ENCODE data around the gene ZNF385C. TPM values are rescaled to one million over a fixed set of nuclear protein-coding genes. Genes with fewer than 3 reads are reported as not detected.

ZNF385C gene
- total RNA-seq, 1 experiment from 2014 or later: 2.8 TPM

DNA sequence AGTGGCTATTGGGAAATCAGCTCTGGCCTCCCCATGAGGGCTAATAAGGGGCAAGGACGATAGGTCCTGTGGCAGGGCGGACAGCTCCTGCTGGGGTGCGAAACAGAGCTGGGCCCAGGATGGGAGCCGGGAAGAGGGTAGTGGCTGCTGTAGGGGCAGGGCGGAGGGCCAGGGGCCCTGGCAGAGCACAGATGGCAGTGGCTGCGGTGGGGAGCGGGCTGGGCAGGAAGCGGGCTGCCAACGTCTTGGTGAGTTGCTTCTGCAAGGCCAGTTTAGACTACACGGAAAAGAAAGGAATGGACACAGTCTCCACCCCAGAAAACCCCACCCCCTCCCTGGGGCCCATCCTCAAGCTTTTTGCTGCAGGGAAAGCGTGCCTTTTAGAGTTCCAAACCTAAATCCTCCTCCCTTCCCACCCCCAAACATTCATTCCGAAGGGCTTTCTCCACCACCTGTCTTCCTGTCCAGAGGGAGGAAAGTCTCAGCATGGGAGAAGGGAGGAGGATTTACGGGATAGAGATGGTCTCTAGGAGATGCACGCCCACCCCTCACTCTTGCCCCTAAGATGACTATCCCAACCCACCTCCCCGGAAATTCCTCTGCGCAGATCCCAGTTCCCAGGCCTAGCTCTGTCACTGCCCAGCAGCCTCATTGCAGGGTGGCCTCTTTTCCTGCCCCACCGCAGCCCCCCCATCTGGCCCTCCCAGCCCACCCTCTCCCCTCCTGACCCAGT lies 71.2 kb downstream of the ZNF385C start:
- Histone ChIP-seq H3K27me3 (ENCODE audit: insufficient read depth, low read length) (no peaks in the 10 kb centered on the region), H3K18ac (ENCODE audit: insufficient read length, low read depth, low read length) (no peak overlapping the region), H3K4me2 (ENCODE audit: insufficient read depth, insufficient read length, low read length) (no peak overlapping the region), H3K4me1 (ENCODE audit: insufficient read depth, low read length) (no peaks in the 10 kb centered on the region), H2BK12ac (ENCODE audit: insufficient read length, low read depth, low read length) (no peak overlapping the region), H3K9me3 (ENCODE audit: control insufficient read depth, low read depth, low read length) (no peaks in the 10 kb centered on the region), H2AK5ac (ENCODE audit: insufficient read length, low read length) (no peak overlapping the region), H3K56ac (ENCODE audit: insufficient read length, low read depth, low read length) (no peak overlapping the region), H2BK20ac (ENCODE audit: low read depth, low read length, poor library complexity, severe bottlenecking) (no peak overlapping the region), H3T11ph (ENCODE audit: low read length) (no peak overlapping the region), H4K8ac (replicated peaks; ENCODE audit: insufficient read length, low read depth, low read length) (no peak overlapping the region), H3K79me2 (ENCODE audit: insufficient read depth, low read length) (no peaks in the 10 kb centered on the region), H3K14ac (ENCODE audit: insufficient read depth, low read length) (no peak overlapping the region), H3K27ac (ENCODE audit: insufficient read length, low read depth, low read length) (no peak overlapping the region), H4K5ac (ENCODE audit: insufficient read length, low read depth, low read length) (no peak overlapping the region), H4K91ac (ENCODE audit: insufficient read length, low read depth, low read length) (no peak overlapping the region), H3K4ac (ENCODE audit: low read depth, low read length) (no peak overlapping the region), H3K23ac (ENCODE audit: insufficient read length, low read depth, low read length) (no peak overlapping the region), H4K20me1 (ENCODE audit: control insufficient read depth, insufficient read depth, insufficient read length) (no peaks in the 10 kb centered on the region), H2BK15ac (ENCODE audit: low read depth, low read length) (no peak overlapping the region), H2AFZ (ENCODE audit: low read length) (no peak overlapping the region), H3K23me2 (ENCODE audit: insufficient read length, low read depth, low read length, poor library complexity, severe bottlenecking) (no peaks in the 10 kb centered on the region), H2BK5ac (ENCODE audit: insufficient read length, low read length) (no peak overlapping the region), H3K79me1 (ENCODE audit: insufficient read depth, low read depth, low read length, poor library complexity, severe bottlenecking) (no peaks in the 10 kb centered on the region), H2BK120ac (ENCODE audit: low read depth, low read length, poor library complexity, severe bottlenecking) (no peak overlapping the region), H3K9ac (ENCODE audit: extremely low read depth, insufficient read length, low read length) (no peak overlapping the region)
- Mint-ChIP-seq H3K27ac (peak overlapping the region in 1 of 3 experiments; percentile 34; a peak in 3 of 7 replicates), H3K27me3 (ENCODE audit: low read depth) (peaks cover 1% of the 10 kb centered on the region), H3K4me1 (peaks cover 18 to 32% of the 10 kb centered on the region in 2 experiments), H3K9me3 (no peaks in the 10 kb centered on the region), H3K36me3 (ENCODE audit: insufficient read depth in 1 of 3, low read depth in 3 of 3) (peaks cover 17 to 34% (median 30%) of the 10 kb centered on the region in 3 experiments), H3K4me3 (no peak overlapping the region)
- DNase-seq: no peak
- no CpG with 5 or more reads among the region's 17 CpGs for WGBS (ENCODE audit: extremely low coverage, insufficient read length, low lambda C conversion rate)
- TF ChIP-seq, protein P1, sequence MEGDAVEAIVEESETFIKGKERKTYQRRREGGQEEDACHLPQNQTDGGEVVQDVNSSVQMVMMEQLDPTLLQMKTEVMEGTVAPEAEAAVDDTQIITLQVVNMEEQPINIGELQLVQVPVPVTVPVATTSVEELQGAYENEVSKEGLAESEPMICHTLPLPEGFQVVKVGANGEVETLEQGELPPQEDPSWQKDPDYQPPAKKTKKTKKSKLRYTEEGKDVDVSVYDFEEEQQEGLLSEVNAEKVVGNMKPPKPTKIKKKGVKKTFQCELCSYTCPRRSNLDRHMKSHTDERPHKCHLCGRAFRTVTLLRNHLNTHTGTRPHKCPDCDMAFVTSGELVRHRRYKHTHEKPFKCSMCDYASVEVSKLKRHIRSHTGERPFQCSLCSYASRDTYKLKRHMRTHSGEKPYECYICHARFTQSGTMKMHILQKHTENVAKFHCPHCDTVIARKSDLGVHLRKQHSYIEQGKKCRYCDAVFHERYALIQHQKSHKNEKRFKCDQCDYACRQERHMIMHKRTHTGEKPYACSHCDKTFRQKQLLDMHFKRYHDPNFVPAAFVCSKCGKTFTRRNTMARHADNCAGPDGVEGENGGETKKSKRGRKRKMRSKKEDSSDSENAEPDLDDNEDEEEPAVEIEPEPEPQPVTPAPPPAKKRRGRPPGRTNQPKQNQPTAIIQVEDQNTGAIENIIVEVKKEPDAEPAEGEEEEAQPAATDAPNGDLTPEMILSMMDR (conservative IDR thresholded peaks at IDR 0.05): no peak

Data from H9 (cell line).